Inflammatory macrophage treated with lipopolysaccharide for 4 hours (primary cell): ENCODE data around the gene EEFSEC.

Experiments used
- DNase-seq: peaks from one replicate; pipeline ENCODE4 v3.0.0-alpha.2; 2020

Gene EEFSEC

DNA sequence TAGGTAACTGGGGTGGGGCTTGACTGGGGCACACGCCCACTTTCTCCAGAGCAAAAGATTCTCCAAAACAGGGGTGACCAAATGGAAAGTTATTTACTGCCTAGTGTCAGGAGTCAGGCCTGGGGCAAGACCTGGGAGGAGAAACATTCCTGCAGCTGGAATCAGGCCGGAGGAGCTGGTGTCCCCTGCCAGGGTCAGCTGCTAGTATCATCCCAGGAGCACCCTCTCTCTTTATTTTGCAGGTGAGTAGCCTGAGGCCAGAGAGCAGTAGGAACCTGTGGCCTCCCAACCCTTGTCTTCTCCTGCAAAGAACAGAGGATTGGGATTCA lies 280.5 kb downstream of the EEFSEC start:
- no peak for DNase-seq

DNA sequence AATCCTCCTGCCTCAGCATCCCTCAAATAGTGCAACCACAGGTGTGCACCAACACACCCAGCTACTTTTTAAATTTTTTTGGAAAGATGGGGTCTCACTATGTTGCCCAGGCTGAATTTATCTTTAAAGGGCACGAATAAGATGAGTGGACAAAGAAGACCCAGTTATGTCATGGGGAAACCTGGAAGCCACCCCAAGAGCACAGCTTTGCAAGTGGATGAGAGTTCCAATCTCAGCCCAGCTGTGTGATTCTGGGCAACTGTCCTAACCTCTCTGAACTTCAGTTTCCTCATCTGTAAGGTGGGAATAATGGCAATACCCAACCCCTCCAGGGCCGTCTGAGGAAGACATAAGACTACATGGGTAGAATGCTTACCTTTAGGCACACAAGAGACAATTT lies 281.2 kb downstream of the EEFSEC start:
- DNase-seq: no peak

DNA sequence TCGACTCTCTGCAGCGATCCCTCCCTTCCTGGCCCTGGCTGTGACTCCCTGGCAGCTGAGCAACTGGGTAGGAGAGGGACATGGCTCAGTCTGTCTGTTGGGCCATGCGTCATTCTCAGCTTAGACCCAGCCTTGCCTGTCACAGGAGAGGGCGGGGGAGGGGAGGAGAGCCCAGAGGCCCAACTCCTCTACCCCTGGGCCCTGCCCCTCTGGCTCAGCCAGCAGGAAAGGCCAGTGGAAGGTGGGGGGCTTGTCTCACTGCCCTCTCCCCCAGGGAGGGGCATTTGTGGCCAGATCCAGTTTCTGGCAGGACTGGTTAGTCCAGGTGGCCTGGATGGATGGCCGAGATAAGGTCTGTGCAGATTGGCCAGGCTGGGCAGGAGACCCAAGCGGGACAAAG lies 281.8 kb downstream of the EEFSEC start:
- DNase-seq: no peak

DNA sequence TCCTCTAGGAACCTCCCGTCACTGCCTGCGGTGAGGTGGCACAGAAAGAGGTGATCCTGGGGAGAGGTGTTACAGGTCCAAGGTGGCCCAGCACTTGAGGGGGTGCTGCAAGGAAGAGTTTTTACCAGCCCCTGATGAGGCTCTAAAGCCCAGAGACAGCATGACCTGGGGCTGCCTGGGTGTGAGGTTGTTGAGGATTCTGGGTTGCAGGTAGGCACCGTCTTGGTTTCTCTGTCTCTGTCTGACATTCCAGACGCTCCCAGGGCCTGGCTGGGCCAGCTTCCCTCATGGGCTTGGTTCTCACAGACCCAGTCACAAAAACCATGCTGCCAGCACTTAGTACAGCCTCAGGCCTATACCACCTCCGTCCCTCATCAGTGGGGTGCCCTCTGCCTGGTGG lies 282.3 kb downstream of the EEFSEC start:
- DNase-seq: no peak

DNA sequence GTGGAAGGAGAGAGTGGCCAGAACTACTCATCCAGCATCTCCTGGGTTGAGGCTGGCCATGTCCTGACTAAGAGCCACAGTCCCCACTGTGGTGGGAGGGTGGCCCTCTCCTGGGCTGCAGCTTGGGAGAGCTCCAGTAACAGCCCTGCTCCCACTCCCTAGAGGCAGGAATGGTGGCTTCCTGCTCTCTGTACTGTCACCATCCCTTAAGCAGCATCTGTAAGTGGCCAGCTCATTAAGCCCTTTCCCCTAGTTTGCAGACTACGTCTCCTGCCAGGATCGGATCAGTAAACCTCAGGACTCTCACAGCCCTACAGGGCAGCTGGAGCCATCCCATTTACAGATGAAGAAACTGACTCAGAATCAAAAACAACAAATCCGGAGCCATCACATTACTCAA lies 282.9 kb downstream of the EEFSEC start:
- DNase-seq: no peak

DNA sequence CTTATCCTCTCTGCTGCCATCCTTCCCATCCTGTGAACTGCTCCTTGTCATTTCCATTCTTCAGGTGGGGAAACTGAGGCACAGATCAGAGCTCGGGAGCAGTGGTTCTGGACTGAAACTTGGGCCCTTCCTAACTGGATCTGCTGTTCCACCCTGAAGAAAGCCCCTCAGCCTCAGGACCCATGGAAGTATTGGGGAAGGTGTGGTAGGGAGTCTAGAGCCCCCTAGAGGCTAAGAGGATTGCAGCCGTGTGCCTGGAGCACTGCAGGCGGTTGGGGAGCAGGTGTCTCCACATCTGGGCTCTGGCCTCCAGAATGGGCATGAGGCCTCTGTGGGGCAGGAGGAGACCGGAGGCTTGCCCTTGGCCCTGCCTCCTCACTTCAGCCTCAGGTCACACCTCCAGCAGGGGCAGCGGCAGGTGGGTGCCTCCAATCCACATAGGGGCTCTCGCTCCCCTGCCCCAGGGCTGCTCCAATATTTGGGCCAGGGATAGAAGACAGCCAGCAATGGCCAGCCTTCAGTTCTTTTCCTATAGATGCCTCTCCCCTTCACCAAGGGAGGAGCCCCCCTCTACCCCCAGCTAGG lies 285.3 kb downstream of the EEFSEC start:
- DNase-seq: no peak

DNA sequence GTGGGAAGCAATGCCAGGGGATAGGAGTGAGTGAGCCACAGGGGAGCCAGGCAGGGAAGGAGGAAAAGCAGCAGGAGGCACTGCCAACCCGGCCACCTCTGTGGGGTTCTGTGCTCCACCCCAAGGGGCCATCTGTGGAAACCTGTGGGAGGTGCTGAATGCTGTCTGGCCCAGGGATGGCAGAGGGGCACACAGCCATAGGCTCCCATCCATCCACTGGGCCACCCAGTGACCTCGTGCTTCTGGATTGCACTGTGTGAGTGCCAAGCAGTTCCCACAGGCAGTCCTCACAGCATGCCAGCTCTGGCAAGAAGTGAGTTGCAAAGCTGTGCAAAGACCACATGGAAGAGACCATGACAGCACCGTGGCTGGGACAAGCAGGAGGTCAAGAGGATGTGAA lies 285.9 kb downstream of the EEFSEC start:
- no peak for DNase-seq

DNA sequence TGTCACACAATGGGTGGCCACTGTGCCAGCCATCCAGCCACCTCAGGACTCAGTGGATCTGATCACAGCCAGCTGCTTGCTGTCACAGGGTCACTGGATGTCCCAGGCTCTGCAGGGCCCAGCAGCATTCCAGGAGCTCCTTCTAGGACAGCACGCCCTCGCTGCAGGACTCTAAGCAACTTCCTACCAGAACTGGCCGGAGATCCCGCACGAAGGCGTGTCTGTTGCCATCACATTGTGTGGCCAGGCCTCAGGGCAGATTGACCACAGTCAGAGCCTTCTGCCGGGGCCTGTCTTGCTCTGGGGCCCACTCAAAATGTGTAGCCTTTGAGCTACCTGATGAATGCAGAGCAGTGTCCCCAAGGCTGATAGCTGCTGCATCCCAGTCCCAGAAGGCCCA lies 288.8 kb downstream of the EEFSEC start:
- DNase-seq: no peak

DNA sequence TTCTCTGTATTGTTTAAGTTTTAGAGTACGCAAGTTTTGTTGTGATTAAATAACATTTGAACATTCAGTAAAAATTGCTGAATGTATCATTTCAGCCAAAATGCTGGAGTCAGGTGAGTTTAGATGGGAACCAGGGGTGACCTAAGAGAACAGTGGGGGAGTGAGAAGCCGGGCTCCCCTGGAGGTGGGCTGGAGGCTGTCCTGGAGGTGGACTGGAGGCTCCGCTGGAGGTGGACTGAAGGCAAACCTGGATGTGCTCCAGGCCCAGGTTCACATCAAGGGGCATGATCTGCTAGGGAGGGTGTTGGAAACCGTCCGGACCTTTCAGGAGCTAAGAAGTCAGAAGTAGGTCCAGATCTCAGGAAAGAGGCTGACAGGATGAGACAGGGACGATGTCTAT lies 289.7 kb downstream of the EEFSEC start:
- no peak for DNase-seq

DNA sequence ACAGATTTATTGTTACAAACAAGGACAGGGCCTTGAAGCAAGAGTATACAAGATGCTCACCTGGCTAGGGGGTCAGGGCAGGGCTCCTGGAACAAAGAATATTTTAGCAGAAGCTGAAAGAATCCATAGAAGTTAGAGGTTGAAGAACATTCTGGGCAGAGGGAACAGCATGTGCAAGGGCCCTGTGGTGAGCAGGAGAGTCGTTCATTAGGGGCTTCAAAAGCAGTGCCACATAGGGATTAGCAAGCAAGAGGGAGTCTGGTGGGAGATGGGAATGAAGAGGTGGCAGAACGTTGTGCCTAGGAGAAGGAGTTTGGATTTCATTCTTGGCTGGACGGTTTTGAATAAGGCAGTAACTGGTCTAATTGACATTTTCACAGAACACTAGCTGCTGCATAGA lies 290.5 kb downstream of the EEFSEC start:
- DNase-seq: no peak

DNA sequence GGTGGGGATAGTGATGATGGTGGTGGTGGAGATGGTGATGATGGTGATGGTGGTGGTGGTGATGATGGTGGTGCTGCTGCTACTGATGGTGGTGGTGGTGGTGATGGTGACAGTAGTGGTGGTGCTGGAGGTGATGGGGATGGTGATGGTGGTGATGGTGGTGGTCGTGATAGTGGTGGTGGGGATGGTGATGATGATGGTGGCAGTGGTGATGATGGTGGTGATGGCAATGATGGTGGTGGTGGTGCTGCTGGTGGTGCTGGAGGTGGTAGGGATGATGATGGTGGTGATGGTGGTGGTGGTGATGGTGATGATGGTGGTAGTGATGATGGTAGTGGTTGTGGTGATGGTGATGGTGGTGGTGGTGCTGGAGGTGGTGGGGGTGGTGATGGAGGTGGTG lies 292.1 kb downstream of the EEFSEC start:
- DNase-seq: no peak

DNA sequence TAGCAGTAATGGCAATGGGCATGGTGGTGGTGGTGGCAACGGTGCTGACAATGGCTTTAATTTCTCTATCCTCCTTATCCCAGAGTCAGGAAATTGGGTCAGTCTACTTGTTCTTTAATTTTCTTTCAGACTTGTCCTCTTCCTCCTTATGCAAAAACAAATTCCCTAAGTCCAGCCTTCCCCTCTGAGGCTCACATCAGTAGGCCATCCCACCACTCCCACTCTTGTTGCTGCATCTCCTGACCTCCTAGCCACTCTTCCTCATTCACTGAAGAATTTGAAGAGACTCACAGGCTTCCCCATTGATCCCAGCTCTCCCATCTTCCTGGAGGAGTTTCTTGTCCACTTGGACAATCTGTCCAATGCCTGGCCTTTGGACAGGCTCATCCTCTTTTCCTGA lies 293.5 kb downstream of the EEFSEC start:
- DNase-seq: peak; percentile 52

DNA sequence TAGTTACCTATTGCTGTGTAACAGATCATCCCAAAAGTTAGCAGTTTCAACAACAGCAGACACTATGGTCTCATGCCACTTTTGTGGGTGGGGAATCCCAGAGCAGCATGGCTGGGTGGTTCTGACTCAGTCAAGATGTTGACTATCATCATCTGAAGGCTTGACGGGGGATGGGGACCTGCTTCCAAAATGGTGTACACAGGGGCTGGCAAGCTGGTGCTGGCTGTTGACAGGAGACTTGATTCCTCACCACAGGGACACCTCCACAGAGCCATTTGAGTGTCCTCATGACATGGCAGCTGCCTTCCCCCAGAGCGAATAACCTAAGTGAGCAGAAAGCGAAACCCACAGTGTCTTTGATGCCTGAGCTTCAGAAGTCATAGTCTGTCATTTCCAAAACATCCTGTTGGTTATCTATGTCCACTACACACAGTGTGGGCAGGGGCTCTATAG lies 294.3 kb downstream of the EEFSEC start:
- peak; percentile 57 for DNase-seq

DNA sequence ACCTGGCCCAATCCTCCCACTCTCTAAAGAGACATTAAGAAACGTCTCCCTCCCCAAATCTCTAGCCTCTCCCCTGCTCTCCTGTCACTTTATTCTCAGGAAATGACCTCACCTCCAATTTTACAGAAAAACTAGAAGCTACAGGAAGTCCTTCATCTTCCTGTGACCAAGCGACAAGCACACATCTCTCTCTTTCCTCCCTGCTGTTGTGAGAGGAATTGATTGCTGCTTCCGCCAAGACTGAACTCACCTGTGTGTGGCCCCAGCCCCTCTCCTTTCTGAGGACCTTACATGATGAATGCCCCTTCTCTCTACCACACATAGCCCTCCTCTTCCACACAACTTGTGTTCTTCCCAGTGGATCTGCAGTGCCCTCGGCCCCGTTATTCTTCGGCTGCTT lies 295.2 kb downstream of the EEFSEC start:
- DNase-seq: no peak

DNA sequence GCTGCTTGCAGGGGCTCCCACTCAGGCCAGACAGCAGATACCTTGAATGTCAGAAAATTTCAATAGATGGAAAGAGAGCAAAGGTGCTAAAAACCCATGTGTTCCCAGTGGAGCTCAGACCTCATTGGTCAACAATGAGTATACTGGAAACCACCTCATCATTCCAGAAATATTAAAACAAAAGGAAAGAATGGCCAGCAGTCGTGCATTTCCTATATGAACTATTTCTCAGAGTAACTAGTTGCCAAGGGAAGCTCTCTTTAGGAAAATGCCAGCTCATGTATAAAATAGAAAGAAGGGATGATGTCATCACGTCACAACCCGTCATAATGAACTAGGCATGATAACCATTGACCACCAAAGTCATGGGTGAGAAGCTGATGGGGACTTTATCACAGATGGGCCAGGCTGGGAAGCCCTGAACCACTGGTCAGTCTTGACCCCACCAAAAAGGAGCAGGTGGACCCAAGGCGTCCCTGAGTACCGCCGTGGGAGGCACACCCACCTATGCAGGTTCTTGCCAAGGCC lies 295.9 kb downstream of the EEFSEC start:
- DNase-seq: no peak

DNA sequence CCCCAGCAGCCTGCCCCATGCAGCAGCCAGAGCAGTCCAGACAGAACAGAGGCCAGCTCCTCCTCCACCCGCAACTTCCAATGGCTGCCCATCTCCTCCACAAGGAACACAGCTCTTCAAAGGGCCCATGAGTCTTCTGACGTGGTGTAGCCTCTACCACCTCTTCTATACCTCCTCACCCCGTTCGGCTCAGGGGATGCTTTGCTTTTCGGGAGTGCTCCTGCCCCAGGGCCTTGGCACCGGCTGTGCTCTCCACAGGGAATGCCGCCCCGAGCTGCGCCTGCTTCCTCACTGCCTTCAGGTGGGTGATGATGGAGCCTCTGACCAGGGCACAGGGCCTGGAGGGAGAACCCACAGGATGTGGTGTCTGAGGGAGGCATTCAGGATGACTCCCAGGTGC lies 298.8 kb downstream of the EEFSEC start:
- DNase-seq: no peak

DNA sequence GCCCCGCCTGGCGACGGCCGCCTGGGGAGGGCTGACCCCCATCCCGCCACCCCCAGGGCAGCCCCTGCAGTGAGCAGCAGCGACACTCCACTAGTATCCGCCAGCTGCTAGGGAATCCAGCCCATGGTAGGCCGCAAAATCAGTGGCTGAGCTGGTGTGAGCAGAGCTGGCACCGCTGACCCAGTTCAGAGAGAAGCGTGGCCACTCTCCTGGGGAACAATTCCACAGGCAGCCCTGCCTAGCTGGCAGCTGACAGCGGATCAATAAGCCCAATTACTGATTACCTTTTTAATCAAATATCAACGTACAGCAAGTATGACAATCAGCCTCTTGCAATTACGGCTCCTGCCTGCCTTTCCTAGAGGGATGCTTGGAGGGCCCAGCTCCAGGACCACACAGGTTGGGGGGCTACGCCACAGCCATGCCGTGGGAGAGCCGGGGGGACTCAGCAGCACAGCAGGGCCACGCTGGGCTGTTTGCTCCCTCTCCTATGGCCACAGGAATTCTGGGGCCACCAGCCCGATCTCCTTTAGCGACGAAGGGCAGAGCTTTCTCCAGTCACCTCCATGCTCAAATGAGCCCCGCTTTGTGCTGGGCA lies 299.5 kb downstream of the EEFSEC start:
- no peak for DNase-seq

DNA sequence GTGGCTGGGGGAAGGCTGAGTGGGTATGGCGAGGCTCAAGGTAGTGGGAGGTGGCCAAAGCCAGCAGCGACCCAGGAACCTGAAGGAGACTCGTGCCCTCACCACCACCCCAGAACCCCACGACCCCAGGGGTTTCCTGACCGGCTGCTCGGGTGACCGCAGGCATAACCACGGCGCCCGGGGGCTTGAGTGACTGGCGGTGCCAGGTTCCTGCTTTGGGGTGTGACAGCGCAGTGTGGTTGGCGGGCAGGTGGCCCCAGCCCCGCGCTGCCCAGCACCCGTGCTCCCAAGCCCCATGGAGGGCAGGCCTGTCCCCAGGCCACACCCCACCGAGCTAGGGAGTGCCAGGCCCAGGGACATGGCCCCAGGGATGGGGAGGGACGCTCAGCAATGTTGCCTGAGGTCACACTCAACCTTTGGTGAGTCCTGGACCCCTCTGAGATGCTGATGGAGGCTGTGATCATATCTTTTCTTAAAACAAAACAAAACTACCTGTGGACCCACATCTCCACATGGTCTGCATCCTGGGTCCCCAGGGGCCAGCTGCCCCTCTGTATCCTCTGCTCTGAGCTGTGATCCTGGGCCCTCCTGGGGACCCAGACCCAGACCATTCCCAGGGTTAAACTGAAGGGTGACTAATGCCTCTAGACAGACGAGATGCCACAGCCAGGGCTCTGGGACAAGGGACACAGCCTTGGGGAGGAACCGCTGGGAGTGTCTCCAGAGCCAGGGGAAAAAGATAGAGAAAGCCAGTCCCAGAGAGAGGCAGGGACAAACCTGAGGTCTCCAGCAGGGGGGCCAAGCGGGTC lies 300.4 kb downstream of the EEFSEC start:
- no peak for DNase-seq

DNA sequence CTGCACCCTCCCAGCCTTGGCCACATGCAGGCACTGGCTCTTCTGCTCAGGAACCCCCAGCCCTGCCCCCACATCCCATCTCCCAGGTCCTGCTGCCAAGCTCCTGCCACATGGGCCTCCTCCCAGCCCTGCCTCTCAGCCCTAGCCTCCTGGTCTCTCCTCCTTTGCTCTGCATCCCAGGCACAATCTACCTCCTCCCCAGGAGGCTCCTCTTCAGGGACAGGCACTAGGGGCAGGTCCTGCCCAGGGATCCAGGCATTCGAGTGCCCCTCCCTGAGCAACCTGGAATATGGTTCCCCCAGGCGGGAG lies 301.0 kb downstream of the EEFSEC start:
- no peak for DNase-seq

DNA sequence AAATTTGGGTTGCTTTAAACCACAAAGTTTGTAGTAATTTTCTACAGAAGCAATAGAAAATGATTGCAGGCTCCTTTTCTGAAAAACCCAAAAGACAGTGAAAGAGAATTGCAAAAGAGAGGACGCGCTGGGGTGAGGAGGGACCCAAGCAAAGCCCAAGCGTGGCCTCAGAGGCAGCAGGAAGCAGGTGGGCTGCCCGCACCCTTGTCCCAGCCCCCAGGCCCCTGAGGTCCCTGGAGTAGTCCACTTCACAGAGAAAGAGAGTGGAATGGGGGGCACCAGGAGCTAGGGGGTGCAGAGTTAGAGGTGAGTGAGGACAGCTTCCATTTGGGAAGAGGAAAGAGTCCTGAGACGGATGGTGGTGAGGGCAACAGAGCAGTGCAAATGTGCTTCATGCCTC lies 301.8 kb downstream of the EEFSEC start:
- DNase-seq: no peak

DNA sequence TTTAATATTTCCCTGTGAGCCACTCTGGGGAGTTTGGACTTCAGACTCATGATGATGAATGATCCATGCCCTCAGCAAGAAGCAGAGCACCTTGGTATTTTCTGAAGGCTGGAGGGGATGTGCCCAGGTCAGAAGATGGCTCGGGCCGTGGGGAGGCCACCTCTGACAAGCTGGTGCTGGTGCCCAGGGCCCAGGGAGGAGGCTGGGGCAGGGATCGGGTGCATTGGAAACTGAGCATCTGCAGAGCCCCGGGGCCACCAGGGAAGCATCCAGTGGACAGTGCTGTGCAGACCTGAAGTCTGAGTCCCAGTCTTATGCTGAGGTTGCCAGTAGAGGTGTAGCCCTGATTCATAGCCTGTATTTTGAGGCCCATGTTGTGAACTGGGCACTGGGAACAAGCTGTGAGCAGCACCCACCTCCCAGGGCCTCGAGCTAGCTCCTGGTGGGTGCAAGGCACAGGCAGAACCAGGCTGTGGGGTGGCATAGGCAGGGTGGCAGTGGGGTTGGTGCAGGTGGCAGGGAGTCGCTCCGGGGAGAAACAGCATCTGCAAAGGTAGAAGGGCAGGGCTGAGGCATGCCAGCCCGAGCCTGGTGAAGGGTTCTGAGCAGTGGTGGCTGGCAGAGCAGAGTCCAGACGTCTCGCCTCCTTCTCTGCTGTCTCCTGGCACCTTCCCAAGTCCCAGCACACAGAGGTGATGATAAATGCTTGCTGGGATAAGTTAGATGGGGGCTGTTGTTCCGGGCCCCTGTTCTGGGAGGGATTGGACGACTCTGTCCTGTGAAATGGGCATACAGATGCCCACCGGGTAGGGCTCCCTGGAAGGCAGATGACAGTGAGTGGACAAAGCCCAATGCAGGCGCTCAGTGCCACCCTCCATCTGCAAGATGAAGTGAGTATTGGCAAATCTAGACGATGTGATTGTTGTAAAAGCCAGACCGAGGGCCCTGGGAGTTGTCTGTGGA lies 302.8 kb downstream of the EEFSEC start:
- no peak for DNase-seq

DNA sequence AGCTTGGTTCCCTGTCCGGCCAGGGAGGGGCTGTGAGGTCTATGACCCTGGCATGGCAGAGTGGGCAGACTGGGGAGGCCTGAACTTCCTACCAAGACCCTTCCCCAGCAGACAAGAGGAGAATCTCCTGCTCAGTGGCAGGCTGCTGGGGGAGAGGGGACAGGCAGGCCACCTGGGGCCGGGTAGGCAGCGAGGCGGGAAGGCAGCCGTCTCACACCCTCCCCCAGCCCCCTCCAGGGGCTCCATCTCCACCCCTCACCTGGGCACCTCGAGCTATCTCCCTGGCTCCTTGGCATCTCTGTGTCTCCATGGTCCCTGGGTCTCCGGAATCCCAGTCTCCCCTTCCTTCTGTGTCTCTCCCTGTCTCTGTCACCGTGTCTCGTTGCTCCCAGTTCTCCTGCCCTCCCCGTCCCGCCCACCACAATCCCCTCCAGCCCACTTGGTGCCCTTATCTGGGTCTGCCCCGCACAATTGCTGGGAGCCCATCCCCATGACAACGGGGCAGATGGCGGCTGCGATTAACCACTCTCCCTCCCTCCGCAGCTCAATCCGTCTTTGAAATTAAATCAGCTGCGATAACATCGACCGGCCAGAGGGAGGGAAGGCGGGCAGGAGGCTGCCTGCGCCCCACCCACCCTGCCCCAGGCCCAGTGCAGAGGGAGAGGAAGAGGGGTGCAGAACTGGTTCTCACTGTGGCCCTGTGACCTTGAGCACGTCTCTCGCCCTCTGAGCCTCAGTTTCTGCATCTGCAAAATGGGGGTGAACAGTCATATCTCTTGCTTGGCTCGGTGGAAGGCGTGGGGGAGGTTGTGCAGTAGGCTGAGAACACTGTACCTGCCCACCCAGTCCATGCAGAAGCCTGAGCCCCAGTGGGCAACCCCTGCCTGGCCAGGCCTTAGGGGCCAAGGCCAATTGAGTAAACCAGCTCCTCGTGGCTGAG lies 303.8 kb downstream of the EEFSEC start:
- no peak for DNase-seq
